ENCODE results near the gene HOXA4.

HOXA4 gene

DNA sequence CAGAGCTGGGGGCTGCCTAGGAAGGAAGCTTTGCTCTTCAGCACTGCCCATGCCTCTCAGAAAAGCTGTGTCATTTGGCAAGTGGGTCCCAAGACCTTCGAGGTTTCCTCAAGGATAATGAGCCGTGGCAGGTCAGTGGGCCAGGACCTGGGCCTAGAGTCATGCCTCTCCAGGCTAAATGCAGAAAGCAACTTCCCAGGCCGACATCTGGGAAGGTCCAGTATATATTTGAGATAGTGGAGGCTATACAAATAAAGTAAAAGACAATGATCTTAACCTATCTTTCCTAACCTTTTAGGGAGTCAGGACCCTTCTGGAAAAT lies 45.9 kb upstream of the HOXA4 start:
- peak overlapping the region; percentile 87 for H3K4me3 ChIP-seq (ENCODE audit: low read length)
- no peak for DNase-seq (ENCODE audit: low read depth)
- TF ChIP-seq, protein P1, sequence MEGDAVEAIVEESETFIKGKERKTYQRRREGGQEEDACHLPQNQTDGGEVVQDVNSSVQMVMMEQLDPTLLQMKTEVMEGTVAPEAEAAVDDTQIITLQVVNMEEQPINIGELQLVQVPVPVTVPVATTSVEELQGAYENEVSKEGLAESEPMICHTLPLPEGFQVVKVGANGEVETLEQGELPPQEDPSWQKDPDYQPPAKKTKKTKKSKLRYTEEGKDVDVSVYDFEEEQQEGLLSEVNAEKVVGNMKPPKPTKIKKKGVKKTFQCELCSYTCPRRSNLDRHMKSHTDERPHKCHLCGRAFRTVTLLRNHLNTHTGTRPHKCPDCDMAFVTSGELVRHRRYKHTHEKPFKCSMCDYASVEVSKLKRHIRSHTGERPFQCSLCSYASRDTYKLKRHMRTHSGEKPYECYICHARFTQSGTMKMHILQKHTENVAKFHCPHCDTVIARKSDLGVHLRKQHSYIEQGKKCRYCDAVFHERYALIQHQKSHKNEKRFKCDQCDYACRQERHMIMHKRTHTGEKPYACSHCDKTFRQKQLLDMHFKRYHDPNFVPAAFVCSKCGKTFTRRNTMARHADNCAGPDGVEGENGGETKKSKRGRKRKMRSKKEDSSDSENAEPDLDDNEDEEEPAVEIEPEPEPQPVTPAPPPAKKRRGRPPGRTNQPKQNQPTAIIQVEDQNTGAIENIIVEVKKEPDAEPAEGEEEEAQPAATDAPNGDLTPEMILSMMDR (conservative IDR thresholded peaks at IDR 0.05; ENCODE audit: low read length), result no peak; the same call in 1 of the 2 replicates

DNA sequence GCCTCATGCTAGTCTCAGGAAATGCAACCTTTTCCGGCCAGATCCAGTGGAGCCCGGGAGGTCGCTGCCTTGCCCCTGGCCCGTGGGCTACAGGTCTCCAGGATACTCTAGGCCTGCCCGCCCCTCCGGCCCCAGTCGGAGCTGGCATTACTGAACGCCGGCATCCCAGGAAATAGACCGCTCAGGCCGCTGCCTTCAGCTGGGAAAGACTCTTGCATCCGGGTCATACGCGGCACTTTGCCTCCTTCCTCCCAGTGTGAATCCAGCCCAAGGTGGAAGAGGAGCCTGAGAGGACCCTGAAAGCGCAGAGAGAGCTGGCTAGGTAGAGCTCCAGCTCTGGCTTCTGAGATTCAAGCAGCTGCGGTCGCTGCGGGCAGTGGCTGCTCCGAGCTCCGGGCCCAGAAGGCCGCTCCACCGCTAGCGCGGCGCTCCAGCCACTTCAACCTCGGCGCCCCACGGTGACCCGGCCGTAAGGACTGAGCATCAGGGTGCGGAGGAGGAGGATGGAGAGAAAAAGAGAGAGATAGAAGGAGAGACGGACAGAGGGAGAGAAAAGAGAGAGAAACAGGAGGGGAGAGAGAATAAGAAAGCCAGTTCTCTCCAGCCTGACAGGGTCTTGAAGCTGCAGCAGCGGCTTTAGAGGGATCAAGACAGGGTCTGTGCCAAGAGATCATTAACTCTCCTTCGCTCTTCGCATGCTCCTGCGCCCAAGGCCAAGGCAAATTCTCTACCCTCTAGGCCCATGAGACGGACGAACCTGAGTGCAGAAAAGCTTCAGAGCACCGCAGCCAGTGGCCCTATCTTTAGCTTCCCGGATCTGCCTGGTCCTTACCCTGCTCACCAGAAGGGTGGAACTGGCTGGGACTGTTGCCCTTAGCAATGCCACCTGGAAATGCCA lies 45.3 kb upstream of the HOXA4 start:
- TF ChIP-seq, protein P1 (conservative IDR thresholded peaks at IDR 0.05; ENCODE audit: low read length), result no peak
- DNase-seq (ENCODE audit: low read depth), result no peak
- H3K4me3 ChIP-seq (ENCODE audit: low read length), result peak overlapping the region; percentile 87

DNA sequence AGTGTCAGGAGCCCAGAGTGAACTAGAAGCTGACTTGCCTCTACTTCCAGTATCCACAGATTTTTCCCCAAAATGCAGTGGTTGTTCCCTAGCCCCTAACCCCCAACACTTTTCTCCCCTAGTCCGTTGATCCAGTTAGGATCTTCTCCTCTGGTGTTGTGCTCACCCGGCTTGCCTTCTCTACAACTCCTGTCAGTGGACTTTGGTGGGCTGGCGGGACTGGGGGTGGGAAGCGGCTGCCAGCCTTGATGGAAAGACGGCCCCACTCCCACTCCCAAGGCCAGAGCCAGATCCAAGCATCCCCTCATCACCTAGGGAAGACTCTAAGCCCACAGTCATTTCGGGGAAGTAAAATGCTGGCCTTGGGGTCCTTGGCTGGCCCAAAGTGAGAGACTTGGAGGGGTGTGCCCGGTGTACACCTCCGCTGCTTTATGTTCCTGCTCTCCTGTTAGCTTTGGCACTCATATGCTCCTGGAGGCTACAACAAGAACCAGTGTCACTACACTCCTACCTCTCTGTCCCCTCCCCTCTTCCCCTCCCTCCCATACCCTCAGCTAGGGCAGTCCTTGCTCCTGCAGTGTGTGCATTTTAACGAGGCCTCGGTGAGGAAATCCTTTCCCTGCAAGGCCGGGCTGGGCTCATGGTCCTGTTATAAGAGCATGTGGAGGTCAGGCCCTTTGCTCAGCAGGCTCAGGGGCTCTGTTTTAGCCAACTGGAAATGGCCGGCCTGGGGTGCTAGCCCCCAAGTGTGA lies 44.5 kb upstream of the HOXA4 start:
- TF ChIP-seq, protein P1 (conservative IDR thresholded peaks at IDR 0.05; ENCODE audit: low read length), result no peak
- peak overlapping the region; percentile 87 for H3K4me3 ChIP-seq (ENCODE audit: low read length)
- DNase-seq (ENCODE audit: low read depth), result no peak

DNA sequence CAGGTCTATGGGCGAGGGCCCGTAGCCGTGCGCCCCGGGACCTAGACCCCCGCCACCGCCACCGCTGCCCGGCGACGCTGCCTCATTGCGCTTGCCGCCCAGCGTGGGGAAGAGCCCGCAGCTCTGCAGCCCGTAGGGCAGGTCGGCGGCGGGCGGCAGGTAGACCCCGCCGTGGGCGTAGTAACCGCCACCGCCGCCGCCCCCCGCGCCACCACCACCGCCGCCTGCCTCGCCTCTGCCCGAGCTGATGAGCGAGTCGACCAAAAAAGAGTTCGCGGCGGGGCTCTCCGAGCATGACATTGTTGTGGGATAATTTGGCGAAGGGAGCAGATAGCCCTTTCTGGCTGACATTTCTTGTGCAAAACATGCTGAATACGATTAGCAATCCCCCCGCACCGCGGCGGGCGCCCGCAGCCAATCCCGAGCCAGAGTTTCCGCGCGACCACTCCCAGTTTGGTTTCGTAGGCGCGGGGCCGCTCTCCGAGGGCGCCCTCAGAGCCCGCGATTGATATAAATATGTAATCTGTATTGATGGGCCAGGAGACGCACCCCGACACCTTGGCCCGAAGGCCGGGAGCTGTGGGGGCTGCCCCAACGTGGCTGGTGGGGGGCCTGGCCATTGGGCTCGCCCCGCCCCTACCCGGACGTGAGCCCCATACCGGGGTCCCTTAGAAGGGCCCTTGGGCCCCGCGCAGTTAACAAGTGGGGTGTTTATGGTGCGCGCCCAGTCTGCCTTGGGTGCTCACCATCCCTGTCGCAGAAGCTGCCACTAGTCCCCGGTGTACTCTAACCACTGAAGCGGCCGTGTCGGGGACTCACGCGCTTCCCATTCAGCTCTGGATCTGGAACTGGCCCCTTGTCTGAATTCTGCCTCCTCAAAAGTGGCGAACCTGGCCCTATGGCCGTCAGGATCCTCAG lies 43.7 kb upstream of the HOXA4 start, which contains the start of gene HOXA10:
TSS of gene HOXA10 (minus strand) at position 365 of the 918 bp plus-strand sequence. CDS start at position 351, 14 bp downstream.
- TF ChIP-seq, protein P1 (conservative IDR thresholded peaks at IDR 0.05; ENCODE audit: low read length), result no peak
- peak within 1 kb of the TSS; percentile 87 for H3K4me3 ChIP-seq (ENCODE audit: low read length)
- peak; percentile 71 for DNase-seq (ENCODE audit: low read depth)

DNA sequence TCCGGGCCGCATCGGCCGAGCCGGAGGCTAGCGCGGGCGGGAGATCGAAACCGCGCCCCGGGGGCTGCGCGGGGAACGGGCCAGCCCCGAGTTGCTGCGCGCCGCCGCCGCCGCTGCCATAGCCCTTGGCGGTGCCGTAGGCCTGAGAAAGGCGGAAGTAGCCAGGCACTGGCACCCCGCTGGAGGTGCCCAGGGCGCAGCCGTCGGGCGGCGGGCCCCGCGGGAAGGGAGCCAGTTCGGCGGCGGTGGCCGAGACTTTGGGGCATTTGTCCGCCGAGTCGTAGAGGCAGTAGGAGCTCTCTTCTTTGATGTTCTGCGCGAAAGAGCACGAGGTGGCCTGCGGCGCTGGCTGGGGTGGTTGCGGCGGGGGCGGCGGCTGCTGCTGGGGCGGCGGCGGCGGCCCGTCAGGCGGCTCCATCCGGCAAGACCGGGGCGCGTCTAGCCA lies 43.0 kb upstream of the HOXA4 start:
- TF ChIP-seq, protein P1 (conservative IDR thresholded peaks at IDR 0.05; ENCODE audit: low read length), result no peak
- peak overlapping the region; percentile 87 for H3K4me3 ChIP-seq (ENCODE audit: low read length)
- DNase-seq (ENCODE audit: low read depth), result no peak

DNA sequence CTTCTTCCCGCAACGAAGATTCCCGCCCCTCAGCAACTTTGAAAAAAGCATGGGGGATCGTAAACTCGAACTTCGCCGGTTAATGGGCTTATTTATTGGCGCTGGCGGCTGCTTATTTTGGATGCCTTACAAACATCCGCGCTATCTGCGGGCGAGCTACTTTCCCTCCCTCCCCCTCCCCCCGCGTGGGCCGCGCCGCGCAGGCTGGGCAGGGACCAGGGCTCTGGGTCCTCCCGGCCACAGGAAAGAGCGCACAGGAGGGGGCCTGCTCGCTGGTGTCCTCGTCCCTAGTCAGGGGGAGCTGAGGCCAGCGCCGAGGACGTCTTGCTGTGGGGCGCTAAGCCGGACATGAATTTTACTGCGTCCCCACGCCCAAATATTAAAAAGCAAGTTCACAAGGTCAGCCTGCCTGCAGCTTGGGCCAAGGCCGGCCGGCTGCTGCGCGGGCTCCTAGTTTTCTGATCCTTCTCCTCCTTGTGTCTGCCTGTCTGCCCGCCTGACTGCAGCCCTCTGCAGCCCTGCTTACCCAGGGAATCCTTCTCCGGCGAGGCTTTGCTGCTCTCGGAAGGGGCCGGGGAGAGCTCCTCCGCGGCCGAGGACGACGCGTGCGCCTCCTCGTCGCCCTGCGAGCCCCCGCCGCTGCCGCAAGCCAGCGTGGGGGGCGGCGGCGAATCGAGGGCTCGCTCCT lies 42.4 kb upstream of the HOXA4 start:
- TF ChIP-seq, protein P1 (conservative IDR thresholded peaks at IDR 0.05; ENCODE audit: low read length), result no peak
- peak; percentile 88 for DNase-seq (ENCODE audit: low read depth)
- peak overlapping the region; percentile 87 for H3K4me3 ChIP-seq (ENCODE audit: low read length)
